PC-3 (cell line): ENCODE data around the gene TGFBR3.

ENCODE experiments used
- EZH2 ChIP-seq: fragments of 300-600 bp; sonication (generic); IDR thresholded peaks from one replicate; pipeline ENCODE4 v1.6.1; 2017; ENCODE audit warnings: antibody characterized with exemption, mild to moderate bottlenecking, low read length; ENCODE audit not compliant: unreplicated experiment
- EZH2phosphoT487 ChIP-seq: fragments of 300-600 bp; sonication (generic); IDR thresholded peaks from 2 replicates; pipeline ENCODE4 v1.6.1; 2018; ENCODE audit warnings: mild to moderate bottlenecking, antibody characterized with exemption, low read length, borderline replicate concordance
- TF ChIP-seq, protein P1 (sequence below): fragments of 300-600 bp; sonication (generic); conservative IDR thresholded peaks from 2 replicates; pipeline ENCODE4 v1.5.1; 2017; ENCODE audit warnings: antibody characterized with exemption, low read depth, mild to moderate bottlenecking, low read length

DNA sequence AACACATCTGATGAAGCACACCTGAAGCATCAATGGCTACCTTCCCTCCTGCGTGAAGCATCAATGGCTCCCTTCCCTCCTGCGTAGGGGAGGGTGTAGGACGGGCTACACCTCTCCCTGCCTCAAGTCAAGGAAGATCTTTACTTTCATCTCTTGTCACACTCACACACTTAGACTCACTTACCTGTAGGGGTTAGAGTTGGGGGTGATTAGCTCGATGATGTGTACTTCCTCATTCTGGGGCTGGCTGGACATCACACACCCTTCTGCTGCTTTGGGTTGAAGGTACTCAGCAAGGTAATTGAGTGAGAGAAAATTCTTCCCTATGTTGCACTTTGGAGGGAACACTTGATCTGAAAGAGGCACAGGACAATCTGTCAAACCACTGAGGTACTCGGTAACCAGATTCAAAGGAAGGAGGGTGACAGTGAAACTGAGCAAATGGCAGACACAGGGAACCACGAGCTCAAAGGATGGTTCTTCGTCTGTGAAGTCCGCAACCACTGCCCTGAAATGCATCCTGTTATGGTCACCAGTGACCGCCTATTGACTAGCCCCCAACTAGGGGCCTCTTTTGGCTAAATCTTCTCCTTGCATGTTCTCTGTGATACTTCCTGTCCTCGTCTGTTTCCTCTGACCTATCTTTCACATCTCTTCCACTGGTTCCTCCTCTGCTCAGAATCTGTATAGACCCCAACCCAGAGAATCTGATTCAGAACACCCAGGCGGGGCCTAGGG, 156.2 kb downstream of the TGFBR3 start:
- TF ChIP-seq, protein P1, sequence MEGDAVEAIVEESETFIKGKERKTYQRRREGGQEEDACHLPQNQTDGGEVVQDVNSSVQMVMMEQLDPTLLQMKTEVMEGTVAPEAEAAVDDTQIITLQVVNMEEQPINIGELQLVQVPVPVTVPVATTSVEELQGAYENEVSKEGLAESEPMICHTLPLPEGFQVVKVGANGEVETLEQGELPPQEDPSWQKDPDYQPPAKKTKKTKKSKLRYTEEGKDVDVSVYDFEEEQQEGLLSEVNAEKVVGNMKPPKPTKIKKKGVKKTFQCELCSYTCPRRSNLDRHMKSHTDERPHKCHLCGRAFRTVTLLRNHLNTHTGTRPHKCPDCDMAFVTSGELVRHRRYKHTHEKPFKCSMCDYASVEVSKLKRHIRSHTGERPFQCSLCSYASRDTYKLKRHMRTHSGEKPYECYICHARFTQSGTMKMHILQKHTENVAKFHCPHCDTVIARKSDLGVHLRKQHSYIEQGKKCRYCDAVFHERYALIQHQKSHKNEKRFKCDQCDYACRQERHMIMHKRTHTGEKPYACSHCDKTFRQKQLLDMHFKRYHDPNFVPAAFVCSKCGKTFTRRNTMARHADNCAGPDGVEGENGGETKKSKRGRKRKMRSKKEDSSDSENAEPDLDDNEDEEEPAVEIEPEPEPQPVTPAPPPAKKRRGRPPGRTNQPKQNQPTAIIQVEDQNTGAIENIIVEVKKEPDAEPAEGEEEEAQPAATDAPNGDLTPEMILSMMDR = no peak
- TF ChIP-seq EZH2 (no peak), EZH2phosphoT487 (no peak)
